ENCODE results near the gene SH3GL2. TPM values are rescaled to one million over a fixed set of nuclear protein-coding genes. Genes with fewer than 3 reads are reported as not detected.

SH3GL2 gene
- total and polyA plus RNA-seq, 4 donors = 0.06 to 0.08 TPM; not detected in 2

DNA sequence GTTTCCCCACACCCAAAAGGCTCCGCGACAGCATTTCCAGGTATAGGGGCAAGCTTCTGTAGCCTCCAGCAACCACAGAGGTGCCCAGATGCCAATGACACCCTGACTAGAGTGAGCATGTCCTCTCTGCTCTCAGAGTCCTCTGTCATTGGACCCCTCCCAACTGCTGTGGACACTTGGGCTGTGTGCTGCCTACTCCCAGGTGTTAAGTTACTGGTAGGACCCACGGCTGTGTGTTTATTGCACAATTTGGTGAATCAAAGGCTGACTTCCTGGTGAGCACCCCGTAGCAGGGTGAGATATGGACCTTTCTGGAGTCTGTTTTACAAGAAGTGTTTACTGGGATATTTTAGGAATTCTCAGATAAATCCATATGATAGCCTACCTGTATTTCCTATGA, 36.0 kb downstream of the SH3GL2 start:
- 52% methylated on average over 4 of the region's 4 CpGs for WGBS
- H3K9me3 ChIP-seq (ENCODE audit: control insufficient read depth in 4 of 4, low read length in 3 of 4) = no peaks in the 10 kb centered on the region

DNA sequence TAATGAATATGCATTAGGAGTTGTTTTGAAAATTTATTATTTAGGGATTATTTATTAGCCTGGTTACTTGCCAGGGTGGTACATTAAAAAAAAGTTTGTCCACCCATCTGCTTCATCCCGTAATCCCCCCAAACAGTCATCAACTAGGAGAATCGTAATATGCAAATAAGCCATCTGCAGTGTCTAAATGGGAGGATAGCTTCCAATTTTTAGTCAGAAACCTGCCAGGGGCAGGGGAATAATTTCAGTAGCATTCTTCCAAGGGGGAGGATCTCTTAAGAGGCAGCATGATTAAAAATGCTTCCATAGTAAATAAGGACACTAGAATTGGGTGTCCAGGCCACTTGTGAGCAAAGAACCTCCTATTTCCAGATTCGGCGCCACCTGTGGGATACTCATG, 43.3 kb downstream of the SH3GL2 start:
- no peaks in the 10 kb centered on the region for H3K9me3 ChIP-seq (ENCODE audit: control insufficient read depth in 4 of 4, low read length in 3 of 4)
- H3K27me3 ChIP-seq (ENCODE audit: control insufficient read depth in 4 of 4, insufficient read depth in 4 of 4, low read length in 3 of 4) = no peaks in the 10 kb centered on the region
- no peaks in the 10 kb centered on the region for H3K36me3 ChIP-seq (ENCODE audit: control insufficient read depth in 4 of 4, insufficient read depth in 3 of 4, low read depth in 1 of 4, low read length in 3 of 4)
- no peak overlapping the region for H3K4me3 ChIP-seq (ENCODE audit: low read depth in 1 of 3, low read length in 3 of 3)
- peaks cover 0 to 2% (median 0%) of the 10 kb centered on the region in 4 donors for H3K4me1 ChIP-seq (ENCODE audit: control insufficient read depth in 4 of 4, insufficient read depth in 4 of 4, low read length in 3 of 4)
- 90% methylated on average over 4 of the region's 4 CpGs for WGBS
- H3K27ac ChIP-seq (ENCODE audit: low read depth in 1 of 2, low read length in 2 of 2) = no peak overlapping the region
- H3K9ac ChIP-seq (ENCODE audit: low read depth in 1 of 2, low read length in 2 of 2) = no peak overlapping the region
- DNase-seq (ENCODE audit: low spot score) = no peak
- TF ChIP-seq JUND (IDR thresholded peaks at IDR 0.05) (no peak), NR2F2 (IDR thresholded peaks at IDR 0.05) (no peak), RXRA (IDR thresholded peaks at IDR 0.05) (no peak), GABPA (IDR thresholded peaks at IDR 0.05 in 1 of 2, conservative IDR thresholded peaks at IDR 0.05 in 1 of 2) (no peak), YY1 (IDR thresholded peaks at IDR 0.05) (no peak), HNF4G (IDR thresholded peaks at IDR 0.05) (no peak), TAF1 (conservative IDR thresholded peaks at IDR 0.05) (no peak), HNF4A (conservative IDR thresholded peaks at IDR 0.05) (no peak)
- TF ChIP-seq, protein P1, sequence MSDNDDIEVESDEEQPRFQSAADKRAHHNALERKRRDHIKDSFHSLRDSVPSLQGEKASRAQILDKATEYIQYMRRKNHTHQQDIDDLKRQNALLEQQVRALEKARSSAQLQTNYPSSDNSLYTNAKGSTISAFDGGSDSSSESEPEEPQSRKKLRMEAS (IDR thresholded peaks at IDR 0.05) = no peak
- TF ChIP-seq, protein P2, sequence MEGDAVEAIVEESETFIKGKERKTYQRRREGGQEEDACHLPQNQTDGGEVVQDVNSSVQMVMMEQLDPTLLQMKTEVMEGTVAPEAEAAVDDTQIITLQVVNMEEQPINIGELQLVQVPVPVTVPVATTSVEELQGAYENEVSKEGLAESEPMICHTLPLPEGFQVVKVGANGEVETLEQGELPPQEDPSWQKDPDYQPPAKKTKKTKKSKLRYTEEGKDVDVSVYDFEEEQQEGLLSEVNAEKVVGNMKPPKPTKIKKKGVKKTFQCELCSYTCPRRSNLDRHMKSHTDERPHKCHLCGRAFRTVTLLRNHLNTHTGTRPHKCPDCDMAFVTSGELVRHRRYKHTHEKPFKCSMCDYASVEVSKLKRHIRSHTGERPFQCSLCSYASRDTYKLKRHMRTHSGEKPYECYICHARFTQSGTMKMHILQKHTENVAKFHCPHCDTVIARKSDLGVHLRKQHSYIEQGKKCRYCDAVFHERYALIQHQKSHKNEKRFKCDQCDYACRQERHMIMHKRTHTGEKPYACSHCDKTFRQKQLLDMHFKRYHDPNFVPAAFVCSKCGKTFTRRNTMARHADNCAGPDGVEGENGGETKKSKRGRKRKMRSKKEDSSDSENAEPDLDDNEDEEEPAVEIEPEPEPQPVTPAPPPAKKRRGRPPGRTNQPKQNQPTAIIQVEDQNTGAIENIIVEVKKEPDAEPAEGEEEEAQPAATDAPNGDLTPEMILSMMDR (IDR thresholded peaks at IDR 0.05; ENCODE audit: low read depth, low read length, missing input control) = no peak
- TF ChIP-seq, protein P3, sequence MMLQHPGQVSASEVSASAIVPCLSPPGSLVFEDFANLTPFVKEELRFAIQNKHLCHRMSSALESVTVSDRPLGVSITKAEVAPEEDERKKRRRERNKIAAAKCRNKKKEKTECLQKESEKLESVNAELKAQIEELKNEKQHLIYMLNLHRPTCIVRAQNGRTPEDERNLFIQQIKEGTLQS (IDR thresholded peaks at IDR 0.05) = no peak
- TF ChIP-seq, protein P4, sequence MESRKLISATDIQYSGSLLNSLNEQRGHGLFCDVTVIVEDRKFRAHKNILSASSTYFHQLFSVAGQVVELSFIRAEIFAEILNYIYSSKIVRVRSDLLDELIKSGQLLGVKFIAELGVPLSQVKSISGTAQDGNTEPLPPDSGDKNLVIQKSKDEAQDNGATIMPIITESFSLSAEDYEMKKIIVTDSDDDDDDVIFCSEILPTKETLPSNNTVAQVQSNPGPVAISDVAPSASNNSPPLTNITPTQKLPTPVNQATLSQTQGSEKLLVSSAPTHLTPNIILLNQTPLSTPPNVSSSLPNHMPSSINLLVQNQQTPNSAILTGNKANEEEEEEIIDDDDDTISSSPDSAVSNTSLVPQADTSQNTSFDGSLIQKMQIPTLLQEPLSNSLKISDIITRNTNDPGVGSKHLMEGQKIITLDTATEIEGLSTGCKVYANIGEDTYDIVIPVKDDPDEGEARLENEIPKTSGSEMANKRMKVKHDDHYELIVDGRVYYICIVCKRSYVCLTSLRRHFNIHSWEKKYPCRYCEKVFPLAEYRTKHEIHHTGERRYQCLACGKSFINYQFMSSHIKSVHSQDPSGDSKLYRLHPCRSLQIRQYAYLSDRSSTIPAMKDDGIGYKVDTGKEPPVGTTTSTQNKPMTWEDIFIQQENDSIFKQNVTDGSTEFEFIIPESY (IDR thresholded peaks at IDR 0.05) = no peak

More for the DNA sequence above, 36.0 kb downstream of the SH3GL2 start:
- no peak overlapping the region for H3K4me3 ChIP-seq (ENCODE audit: low read depth in 1 of 3, low read length in 3 of 3)
- no peaks in the 10 kb centered on the region for H3K4me1 ChIP-seq (ENCODE audit: control insufficient read depth in 4 of 4, insufficient read depth in 4 of 4, low read length in 3 of 4)
- peaks cover 0 to 16% (median 0%) of the 10 kb centered on the region in 4 donors for H3K27me3 ChIP-seq (ENCODE audit: control insufficient read depth in 4 of 4, insufficient read depth in 4 of 4, low read length in 3 of 4)
- no peak overlapping the region for H3K27ac ChIP-seq (ENCODE audit: low read depth in 1 of 2, low read length in 2 of 2)
- TF ChIP-seq, protein P2 (IDR thresholded peaks at IDR 0.05; ENCODE audit: low read depth, low read length, missing input control) = no peak
- no peak for TF ChIP-seq EGR1 (IDR thresholded peaks at IDR 0.05; ENCODE audit: low read depth in 2 of 2)
- TF ChIP-seq, protein P1 (IDR thresholded peaks at IDR 0.05) = no peak
- TF ChIP-seq NR2F2 (IDR thresholded peaks at IDR 0.05) = no peak
- TF ChIP-seq SP1 (IDR thresholded peaks at IDR 0.05) = no peak
- no peak for TF ChIP-seq JUND (IDR thresholded peaks at IDR 0.05)
- TF ChIP-seq YY1 (IDR thresholded peaks at IDR 0.05) = no peak
- no peak for TF ChIP-seq HNF4A (conservative IDR thresholded peaks at IDR 0.05)
- no peak for TF ChIP-seq FOXA2 (IDR thresholded peaks at IDR 0.05)
- TF ChIP-seq, protein P3 (IDR thresholded peaks at IDR 0.05) = no peak
- TF ChIP-seq RAD21 (IDR thresholded peaks at IDR 0.05) = no peak
- TF ChIP-seq HNF4G (IDR thresholded peaks at IDR 0.05) = no peak
- no peak for TF ChIP-seq GABPA (IDR thresholded peaks at IDR 0.05 in 1 of 2, conservative IDR thresholded peaks at IDR 0.05 in 1 of 2)
- no peak for TF ChIP-seq TAF1 (conservative IDR thresholded peaks at IDR 0.05)
- no peak for TF ChIP-seq FOXA1 (IDR thresholded peaks at IDR 0.05)
- TF ChIP-seq, protein P4 (IDR thresholded peaks at IDR 0.05) = no peak
- no peak overlapping the region for H3K9ac ChIP-seq (ENCODE audit: low read depth in 1 of 2, low read length in 2 of 2)
- no peaks in the 10 kb centered on the region for H3K36me3 ChIP-seq (ENCODE audit: control insufficient read depth in 4 of 4, insufficient read depth in 3 of 4, low read depth in 1 of 4, low read length in 3 of 4)
- no peak for DNase-seq (ENCODE audit: low spot score)

Data from liver (tissue), 9 donors.